Sigmoid colon (tissue), 3 donors: ENCODE results near the gene SLC51B.

Experiments
- CTCF ChIP-seq, 4 experiments: fragments of 450-650 bp in 3 of 4; fragments of 200-600 bp in 1 of 4; IDR thresholded peaks; one replicate each; pipeline ENCODE4 v1.5.1; 2016 to 2019; ENCODE audit warnings: antibody characterized with exemption in 4 of 4, mild to moderate bottlenecking in 3 of 4, moderate library complexity in 2 of 4
- POLR2A ChIP-seq, 2 donors: fragments of 450-650 bp; IDR thresholded peaks; one replicate each; pipeline ENCODE4 v1.6.1; 2016; ENCODE audit warnings: antibody characterized with exemption in 2 of 2, mild to moderate bottlenecking in 2 of 2, moderate library complexity in 2 of 2

DNA sequence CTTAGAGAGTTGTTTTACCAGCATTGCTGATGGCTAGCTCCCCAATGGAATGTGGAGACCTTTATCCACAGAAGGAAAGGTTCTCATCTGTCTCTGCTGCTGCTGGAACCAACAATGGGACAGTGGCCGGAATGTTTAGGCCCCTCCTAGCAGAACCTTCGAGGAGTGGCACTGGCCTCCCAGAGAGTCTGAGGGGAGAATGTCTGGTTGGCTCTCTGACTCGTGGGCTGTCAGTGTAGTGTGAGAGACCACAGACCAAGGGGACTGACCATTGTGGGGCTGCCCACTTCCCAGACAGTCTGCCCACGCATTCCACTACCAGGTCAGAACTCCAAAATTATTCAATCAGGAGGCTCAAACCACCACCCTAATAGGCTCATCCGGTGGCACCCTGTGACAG lies 17.5 kb downstream of the SLC51B start:
- no peak for TF ChIP-seq CTCF (IDR thresholded peaks at IDR 0.05)
- no peak for TF ChIP-seq POLR2A (IDR thresholded peaks at IDR 0.05)
